ENCODE results near the gene SERPIND1. TPM values are rescaled to one million over a fixed set of nuclear protein-coding genes. Genes with fewer than 3 reads are reported as not detected.
"Not testable (repeated sequence)": the region's sequence is repeated elsewhere in the genome, so short reads cannot be mapped to it uniquely, and the experiment has no call there.

Gene SERPIND1
- total RNA-seq, 1 donor = 0.09 TPM

DNA sequence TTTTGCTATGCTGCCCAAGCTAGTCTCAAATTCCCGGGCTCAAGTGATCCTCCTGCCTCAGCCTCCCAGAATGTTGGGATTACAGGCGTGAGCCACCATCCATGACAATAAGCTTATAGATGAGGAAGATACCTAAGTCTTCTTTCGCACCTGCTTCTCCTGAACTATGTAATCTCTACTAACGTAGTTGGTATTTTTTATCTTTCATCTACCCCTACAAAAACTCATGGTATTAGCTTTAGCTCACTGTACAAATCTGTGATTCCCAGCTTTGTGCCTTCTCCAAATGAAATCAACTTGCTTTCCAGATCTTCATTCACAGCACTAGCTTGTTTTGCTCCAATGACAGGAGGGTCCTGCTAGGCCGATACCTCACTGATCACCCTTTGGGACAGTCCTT is 48.3 kb downstream of the SERPIND1 start:
- DNase-seq (ENCODE audit: low read depth) = no peak
- no peak overlapping the region for H3K4me3 ChIP-seq (ENCODE audit: low read depth, low read length)
- no peak for TF ChIP-seq CTCF (IDR thresholded peaks at IDR 0.05; ENCODE audit: insufficient read depth, low read length)

GRCh38 chr22:20823264-20823663 is 49.4 kb downstream of the SERPIND1 start:
- DNase-seq (ENCODE audit: low read depth) = no peak
- TF ChIP-seq CTCF (IDR thresholded peaks at IDR 0.05; ENCODE audit: insufficient read depth, low read length) = no peak
- H3K4me3 ChIP-seq (ENCODE audit: low read depth, low read length) = no peak overlapping the region

DNA sequence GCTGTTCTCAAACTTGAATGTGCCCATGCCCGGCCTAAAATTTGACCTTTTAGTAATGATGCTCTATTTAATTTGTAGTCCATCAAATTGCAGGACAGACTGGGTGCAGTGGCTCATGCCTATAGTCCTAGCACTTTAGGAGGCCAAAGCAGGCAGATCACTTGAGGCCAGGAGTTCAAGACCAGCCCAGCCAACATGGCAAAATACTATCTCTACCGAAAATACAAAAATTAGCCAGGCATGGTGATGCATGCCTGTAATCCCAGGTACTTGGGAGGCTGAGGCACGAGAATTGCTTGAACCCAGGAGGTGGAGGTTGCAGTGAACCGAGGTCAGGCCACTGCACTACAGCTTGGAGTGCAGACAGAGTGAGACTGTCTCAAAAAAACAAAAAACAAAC is 51.3 kb downstream of the SERPIND1 start:
- not testable (repeated sequence) for H3K4me3 ChIP-seq (ENCODE audit: low read depth, low read length); DNase-seq (ENCODE audit: low read depth)

- TF ChIP-seq CTCF (IDR thresholded peaks at IDR 0.05; ENCODE audit: insufficient read depth, low read length) = no peak
- no peak overlapping the region for H3K4me3 ChIP-seq (ENCODE audit: low read depth, low read length)
- DNase-seq (ENCODE audit: low read depth) = no peak
Observed at GRCh38 chr22:20825624-20826023, 51.7 kb downstream of the SERPIND1 start.

DNA sequence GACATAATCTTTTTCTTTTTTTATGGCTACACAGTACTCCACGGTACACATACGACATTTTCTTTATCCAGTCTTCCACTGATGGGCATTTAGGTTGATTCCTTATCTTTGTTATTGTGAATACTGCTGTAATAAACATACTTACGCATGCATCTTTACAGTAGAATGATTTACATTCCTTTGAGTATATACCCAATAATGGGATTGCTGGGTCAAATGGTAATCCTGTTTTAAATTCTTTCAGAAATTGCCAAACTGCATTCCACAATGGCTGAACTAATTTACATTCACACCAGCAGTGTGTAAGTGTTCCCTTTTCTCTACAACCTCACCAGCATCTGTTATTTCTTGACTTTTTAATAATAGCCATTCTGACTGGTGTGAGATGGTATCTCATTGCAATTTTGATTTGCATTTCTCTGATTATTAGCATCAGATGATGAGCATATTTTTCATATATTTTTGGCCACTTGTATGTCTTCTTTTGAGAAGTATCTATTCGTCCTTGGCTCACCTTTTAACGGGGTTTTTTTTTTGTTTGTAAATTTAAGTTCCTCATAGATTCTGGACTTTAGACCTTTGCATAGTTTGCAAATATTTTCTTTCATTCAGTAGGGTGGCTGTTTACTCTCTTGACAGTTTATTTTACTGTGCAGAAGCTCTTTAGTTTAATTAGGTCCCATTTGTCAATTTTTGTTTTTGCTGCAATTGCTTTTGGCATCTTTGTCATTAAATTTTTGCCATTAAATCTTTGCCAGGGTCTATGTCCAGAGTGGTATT is 52.6 kb downstream of the SERPIND1 start:
- DNase-seq (ENCODE audit: low read depth) = not testable (repeated sequence)

DNA sequence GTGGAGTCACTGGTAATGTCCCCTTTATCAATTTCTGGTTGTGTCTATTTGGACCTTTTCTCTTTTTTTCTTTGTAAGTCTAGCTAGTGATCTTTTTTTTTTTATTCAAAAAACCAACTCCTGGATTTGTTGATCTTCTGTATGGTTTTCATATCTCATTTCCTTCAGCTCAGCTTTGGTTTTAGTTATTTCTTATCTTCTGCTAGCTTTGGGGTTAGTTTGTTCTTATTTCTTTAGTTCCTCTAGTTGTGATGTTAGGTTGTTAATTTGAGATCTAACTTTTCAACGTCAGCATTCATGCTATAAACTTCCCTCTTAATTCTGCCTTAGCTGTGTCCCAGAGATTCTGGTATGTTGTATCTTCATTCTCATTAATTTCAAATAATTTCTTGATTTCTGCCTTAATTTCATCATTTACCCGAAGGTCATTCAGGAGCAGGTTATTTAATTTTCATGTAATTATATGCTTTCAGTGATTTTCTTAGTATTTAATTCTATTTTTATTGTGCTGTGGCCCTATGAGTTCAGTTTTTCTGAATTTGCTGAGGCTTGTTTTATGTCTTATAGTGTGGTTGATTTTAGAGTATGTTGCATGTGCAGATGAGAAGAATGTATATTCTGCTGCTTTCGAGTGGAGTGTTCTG is 55.7 kb downstream of the SERPIND1 start:
- H3K4me3 ChIP-seq (ENCODE audit: low read depth, low read length) = no peak overlapping the region
- no peak for TF ChIP-seq CTCF (IDR thresholded peaks at IDR 0.05; ENCODE audit: insufficient read depth, low read length)
- DNase-seq (ENCODE audit: low read depth) = no peak

More for the DNA sequence above, 52.6 kb downstream of the SERPIND1 start:
- not testable (repeated sequence) for H3K4me3 ChIP-seq (ENCODE audit: low read depth, low read length)

DNA sequence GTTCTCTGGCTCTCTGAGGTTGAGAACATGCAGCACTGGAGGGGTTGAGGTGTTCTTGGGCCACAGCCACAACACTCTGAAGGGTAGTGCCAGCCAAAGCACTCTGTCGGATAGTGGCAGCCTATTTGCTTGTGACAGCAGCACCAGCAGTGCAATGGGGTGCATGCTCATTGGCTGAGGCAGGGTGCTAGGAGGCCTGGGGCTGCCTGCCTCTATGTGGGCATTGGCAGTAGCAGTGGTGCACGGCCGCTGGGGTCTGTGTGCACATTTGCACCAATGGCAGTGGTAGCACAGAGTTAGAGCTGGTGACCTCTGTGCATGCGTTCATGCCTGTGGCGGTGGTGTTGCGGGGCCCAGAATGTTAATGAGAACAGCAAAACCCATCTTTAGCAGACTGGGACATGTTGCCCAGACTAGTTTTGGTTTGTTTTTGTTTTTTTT is 59.3 kb downstream of the SERPIND1 start:
- no peak overlapping the region for H3K4me3 ChIP-seq (ENCODE audit: low read depth, low read length)
- no peak for DNase-seq (ENCODE audit: low read depth)
- TF ChIP-seq CTCF (IDR thresholded peaks at IDR 0.05; ENCODE audit: insufficient read depth, low read length) = no peak

DNA sequence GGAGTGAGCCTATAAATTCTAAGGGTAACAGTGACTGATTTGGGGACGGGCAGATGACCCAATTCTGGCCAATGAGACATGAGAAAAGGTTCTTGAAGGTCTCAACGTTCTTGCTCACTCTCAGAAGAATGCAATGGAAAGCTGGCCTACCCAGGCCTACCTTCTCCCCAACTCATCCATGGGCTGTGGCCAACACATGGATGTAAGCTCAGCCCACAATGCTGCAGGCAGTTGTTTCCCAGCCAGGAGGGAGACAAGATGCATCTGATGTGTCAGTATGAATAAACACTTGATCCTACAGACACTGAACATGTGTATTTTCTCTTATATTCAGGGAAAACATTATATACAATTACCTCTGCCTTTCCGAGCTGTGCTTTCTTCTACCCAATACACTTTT is 60.3 kb downstream of the SERPIND1 start:
- no peak for TF ChIP-seq CTCF (IDR thresholded peaks at IDR 0.05; ENCODE audit: insufficient read depth, low read length)

More for the DNA sequence above, 60.3 kb downstream of the SERPIND1 start:
- H3K4me3 ChIP-seq (ENCODE audit: low read depth, low read length) = no peak overlapping the region
- no peak for DNase-seq (ENCODE audit: low read depth)
